HCT116 (cell line): ENCODE results near the gene ARFRP1. TPM values are rescaled to one million over a fixed set of nuclear protein-coding genes. Genes with fewer than 3 reads are reported as not detected.
A peak's percentile ranks its signal among the peaks of the same experiment; 100 is the strongest.

Experiments
- ATAC-seq: fragments of 200-7000 bp; cut with Tn5 transposase; 2 replicates; pipeline ENCODE4 v1.9.1; 2020; ENCODE audit warnings: mild to moderate bottlenecking, moderate library complexity
- BruUV-seq: library from RNA; stranded (reverse); fragments of 400-500 nt; replicated peaks from 2 replicates; lab custom pipeline; 2021; lab: Mats Ljungman, UMichigan
- CTCF ChIA-PET: fragments of 300-600 bp; sonication (Branson Sonifier 250); formaldehyde crosslinking; loops from one replicate; lab custom pipeline; 2021; ENCODE audit warnings: antibody characterized with exemption; lab: Charles Lee
- POLR2A ChIA-PET: fragments of 300-600, 350-600 bp; sonication (Branson Sonifier 250); formaldehyde crosslinking; loops from one replicate; lab custom pipeline; 2021; ENCODE audit warnings: antibody characterized with exemption; lab: Charles Lee
- RAD21 ChIA-PET, 2 experiments: fragments of 300-600 bp; sonication (Branson Sonifier 250); formaldehyde crosslinking; loops; one replicate each; lab custom pipeline; 2023; ENCODE audit warnings: low total read pairs in 2 of 2; ENCODE audit not compliant: uncharacterized antibody in 2 of 2, unreplicated experiment in 2 of 2, low non-redundant PET in 1 of 2; lab: Charles Lee
- DNase-seq: peaks from one replicate; pipeline ENCODE4 v3.0.0-alpha.2; 2010; ENCODE audit warnings: low read depth, low spot score
- H2AFZ ChIP-seq: fragments of 200-600 bp; shearing (Covaris generic), sonication (generic); 2 replicates; pipeline ENCODE4 v1.6.1; 2017; ENCODE audit warnings: low read depth, mixed run types, mixed read lengths, antibody characterized with exemption, low read length; ENCODE audit not compliant: poor library complexity, severe bottlenecking
- H3K27ac ChIP-seq: 2 replicates; pipeline ENCODE4 v1.5.1; 2012; ENCODE audit warnings: low read depth, low read length
- H3K27me3 ChIP-seq: fragments of 200-600 bp; sonication (generic); 2 replicates; pipeline ENCODE4 v1.6.1; 2016; ENCODE audit warnings: mixed run types, low read length, mixed read lengths; ENCODE audit not compliant: insufficient read depth
- H3K36me3 ChIP-seq, 2 experiments: fragments of 200-500 bp in 1 of 2; fragments of 200-600 bp in 1 of 2; sonication (Bioruptor generic) in 1 of 2; sonication (generic) in 1 of 2; 2 replicates each; pipeline versions ENCODE4 v1.5.1 to v1.6.1; 2014 to 2016; ENCODE audit warnings: low read length in 2 of 2, inconsistent platforms in 1 of 2, mixed read lengths in 1 of 2, mixed run types in 1 of 2; ENCODE audit not compliant: insufficient read depth in 2 of 2, control insufficient read depth in 1 of 2
- H3K4me1 ChIP-seq, 2 experiments: fragments of 200-600 bp in 1 of 2; sonication (generic) in 1 of 2; 2 replicates each; pipeline versions ENCODE4 v1.5.1 to v1.6.1; 2012 to 2017; ENCODE audit warnings: low read length in 2 of 2, inconsistent platforms in 1 of 2, mild to moderate bottlenecking in 1 of 2, mixed read lengths in 1 of 2, mixed run types in 1 of 2, moderate library complexity in 1 of 2; ENCODE audit not compliant: insufficient read depth in 2 of 2, control insufficient read depth in 1 of 2
- H3K4me2 ChIP-seq: fragments of 200-600 bp; sonication (generic); 2 replicates; pipeline ENCODE4 v1.6.1; 2017; ENCODE audit warnings: mixed run types, low read length, mixed read lengths
- H3K4me3 ChIP-seq, 2 experiments: fragments of 200-600 bp in 1 of 2; sonication (generic) in 1 of 2; replicated peaks in 1 of 2; 2 replicates each; pipeline ENCODE4 v1.5.1; 2011 to 2016; ENCODE audit warnings: low read length in 2 of 2, control low read depth in 1 of 2, low read depth in 1 of 2, mild to moderate bottlenecking in 1 of 2, mixed read lengths in 1 of 2, mixed run types in 1 of 2
- H3K79me2 ChIP-seq: fragments of 200-600 bp; sonication (generic); 2 replicates; pipeline ENCODE4 v1.6.1; 2017; ENCODE audit warnings: mild to moderate bottlenecking, mixed run types, low read length, moderate library complexity, mixed read lengths; ENCODE audit not compliant: insufficient read depth
- H3K9ac ChIP-seq: fragments of 200-600 bp; sonication (generic); 2 replicates; pipeline ENCODE4 v1.6.1; 2016; ENCODE audit warnings: low read length, mixed read lengths
- H3K9me2 ChIP-seq: fragments of 200-600 bp; sonication (generic), shearing (Covaris generic); 2 replicates; pipeline ENCODE4 v1.6.1; 2017; ENCODE audit warnings: mixed run types, mild to moderate bottlenecking, moderate library complexity; ENCODE audit not compliant: insufficient read depth
- H3K9me3 ChIP-seq, 2 experiments: fragments of 200-500 bp in 1 of 2; fragments of 200-600 bp in 1 of 2; sonication (Bioruptor generic) in 1 of 2; sonication (generic) in 1 of 2; 2 replicates each; pipeline ENCODE4 v1.6.1; 2014 to 2017; ENCODE audit warnings: low read length in 2 of 2, mixed read lengths in 2 of 2, inconsistent platforms in 1 of 2, low read depth in 1 of 2, mild to moderate bottlenecking in 1 of 2, mixed run types in 1 of 2, moderate library complexity in 1 of 2; ENCODE audit not compliant: control insufficient read depth in 1 of 2, insufficient read depth in 1 of 2
- H4K20me1 ChIP-seq: fragments of 200-600 bp; sonication (generic), shearing (Covaris generic); 2 replicates; pipeline ENCODE4 v1.6.1; 2017; ENCODE audit warnings: mixed run types, mild to moderate bottlenecking, moderate library complexity; ENCODE audit not compliant: insufficient read depth
- CEBPB ChIP-seq: IDR thresholded peaks from 2 replicates; pipeline ENCODE4 v1.6.1; 2012; ENCODE audit warnings: low read depth
- ELF1 ChIP-seq: IDR thresholded peaks from 2 replicates; pipeline ENCODE4 v1.6.1; 2012; ENCODE audit warnings: low read depth, borderline replicate concordance
- FOSL1 ChIP-seq: IDR thresholded peaks from 2 replicates; pipeline ENCODE4 v1.6.1; 2012; ENCODE audit warnings: low read depth
- JUND ChIP-seq: IDR thresholded peaks from 2 replicates; pipeline ENCODE4 v1.6.1; 2012
- RAD21 ChIP-seq: IDR thresholded peaks from 2 replicates; pipeline ENCODE4 v1.6.1; 2012; ENCODE audit warnings: low read depth, mild to moderate bottlenecking
- REST ChIP-seq: IDR thresholded peaks from 2 replicates; pipeline ENCODE4 v1.6.1; 2012; ENCODE audit warnings: low read depth
- SIN3A ChIP-seq: IDR thresholded peaks from 2 replicates; pipeline ENCODE4 v1.6.1; 2012; ENCODE audit warnings: low read depth
- SP1 ChIP-seq: IDR thresholded peaks from 2 replicates; pipeline ENCODE4 v1.6.1; 2012; ENCODE audit warnings: low read depth
- ZBTB33 ChIP-seq: IDR thresholded peaks from 2 replicates; pipeline ENCODE4 v1.6.1; 2011; ENCODE audit warnings: mild to moderate bottlenecking, low read length, moderate library complexity; ENCODE audit not compliant: insufficient replicate concordance; ENCODE audit errors: extremely low read depth
- ZFX ChIP-seq: fragments of 450-650 bp; IDR thresholded peaks from 2 replicates; pipeline ENCODE4 v1.6.1; 2017
- ZNF274 ChIP-seq: fragments of 200-500 bp; sonication (Bioruptor generic); IDR thresholded peaks from 2 replicates; pipeline ENCODE4 v1.6.1; 2014; ENCODE audit warnings: mild to moderate bottlenecking, low read depth, low read length, inconsistent platforms
- intact Hi-C: fragments of 100-400 bp; cut with micrococcal nuclease; formaldehyde crosslinking; loops from 2 replicates; pipeline ENCODE4 v1.10.0; 2022
- total RNA-seq: library from RNA; stranded (reverse); gene quantifications from one replicate; pipeline ENCODE4 v1.2.1, GENCODE V29; 2021; ENCODE audit not compliant: unreplicated experiment
- TF ChIP-seq, protein P1 (sequence below): IDR thresholded peaks from 2 replicates; pipeline ENCODE4 v1.6.1; 2012

Gene ARFRP1
- total RNA-seq, 1 experiment from 2014 or later, result 53.7 TPM

GRCh38 chr20:63698739-63699465 lies 8.9 kb downstream of the ARFRP1 start (continued):
- no peak for TF ChIP-seq REST

DNA sequence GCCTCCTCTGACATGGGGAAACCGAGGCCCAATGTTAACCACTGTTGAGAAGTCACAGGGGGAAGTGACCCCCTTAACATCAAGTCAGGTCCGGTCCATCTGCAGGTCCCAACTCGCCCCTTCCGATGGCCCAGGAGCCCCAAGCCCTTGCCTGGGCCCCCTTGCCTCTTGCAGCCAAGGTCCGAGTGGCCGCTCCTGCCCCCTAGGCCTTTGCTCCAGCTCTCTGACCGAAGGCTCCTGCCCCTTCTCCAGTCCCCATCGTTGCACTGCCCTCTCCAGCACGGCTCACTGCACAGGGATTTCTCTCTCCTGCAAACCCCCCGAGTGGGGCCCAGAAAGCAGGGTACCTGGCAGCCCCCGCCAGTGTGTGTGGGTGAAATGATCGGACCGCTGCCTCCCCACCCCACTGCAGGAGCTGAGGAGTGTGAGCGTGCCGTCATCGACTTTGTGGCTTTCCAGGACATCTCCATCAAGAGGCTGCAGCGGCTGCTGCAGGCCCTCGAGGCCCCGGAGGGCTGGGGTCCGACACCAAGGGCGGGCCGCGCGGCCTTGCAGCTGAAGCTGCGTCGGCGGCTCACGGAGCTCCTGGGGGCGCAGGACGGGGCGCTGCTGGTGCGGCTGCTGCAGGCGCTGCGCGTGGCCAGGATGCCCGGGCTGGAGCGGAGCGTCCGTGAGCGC lies 9.8 kb downstream of the ARFRP1 start:
- Histone ChIP-seq H4K20me1 (no peaks in the 10 kb centered on the region), H3K9me3 (no peaks in the 10 kb centered on the region), H3K9ac (peak overlapping the region; percentile 71), H3K36me3 (peaks cover 0 to 8% of the 10 kb centered on the region in 2 experiments; a peak in 1 of 4 replicates), H2AFZ (no peak overlapping the region), H3K4me1 (peaks cover 35 to 78% of the 10 kb centered on the region in 2 experiments), H3K27ac (peak overlapping the region; percentile 91), H3K79me2 (peaks cover 10% of the 10 kb centered on the region; the same call in 1 of the 2 replicates), H3K9me2 (no peaks in the 10 kb centered on the region), H3K4me3 (peak overlapping the region; percentile 58 to 69), H3K27me3 (no peaks in the 10 kb centered on the region), H3K4me2 (peak overlapping the region; percentile 78)
- ChIA-PET CTCF (interaction anchor here (1.2 to 1.6 kb wide), 3 partner anchors 10 to 160 kb away, joined by 3 to 6 read pairs (median 3); partner anchors contain the start of genes ARFRP1, PTK6 and ZGPAT), RAD21 (interaction anchor here in 1 of 2 experiments (0.9 kb wide), 1 partner anchor 166 kb away, joined by 3 read pairs; no protein-coding TSS in a partner anchor), POLR2A (interaction anchor here (1.1 to 3.1 kb wide), 8 partner anchors 10 to 260 kb away, joined by 3 to 28 read pairs (median 7); partner anchors contain the start of genes ARFRP1, RTEL1, TPD52L2 and ZGPAT)
- BruUV-seq, result no TSS peak
- ATAC-seq (no peak), DNase-seq (no peak)
- intact Hi-C loops, result loop anchor here (2.0 to 5.0 kb wide), 5 partner anchors 15 to 259 kb away; partner anchors contain the start of genes PTK6, STMN3 and UCKL1
- TF ChIP-seq ZBTB33, result no peak
- TF ChIP-seq, protein P1, sequence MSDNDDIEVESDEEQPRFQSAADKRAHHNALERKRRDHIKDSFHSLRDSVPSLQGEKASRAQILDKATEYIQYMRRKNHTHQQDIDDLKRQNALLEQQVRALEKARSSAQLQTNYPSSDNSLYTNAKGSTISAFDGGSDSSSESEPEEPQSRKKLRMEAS, result no peak
- TF ChIP-seq SP1, result no peak
- TF ChIP-seq JUND, result no peak
- TF ChIP-seq CEBPB, result no peak
- no peak for TF ChIP-seq ZFX
- no peak for TF ChIP-seq ELF1
- TF ChIP-seq RAD21, result no peak
- TF ChIP-seq FOSL1, result no peak
- TF ChIP-seq SIN3A, result no peak
- TF ChIP-seq ZNF274, result no peak
- TF ChIP-seq REST, result no peak
